ENCODE results near the gene TRIM39. TPM values are rescaled to one million over a fixed set of nuclear protein-coding genes. Genes with fewer than 3 reads are reported as not detected.
"Not testable (repeated sequence)": the region's sequence is repeated elsewhere in the genome, so short reads cannot be mapped to it uniquely, and the experiment has no call there.

Gene TRIM39
- 10 to 100 TPM in 1 of 2 donors, 1 to 10 TPM in 1; 9.5 to 11.2 TPM for total RNA-seq
- long read RNA-seq, partial matches to known transcripts = 9 of 27 reads
- long read RNA-seq, other reads (novel, unspliced or antisense) = 15 of 27 reads

DNA sequence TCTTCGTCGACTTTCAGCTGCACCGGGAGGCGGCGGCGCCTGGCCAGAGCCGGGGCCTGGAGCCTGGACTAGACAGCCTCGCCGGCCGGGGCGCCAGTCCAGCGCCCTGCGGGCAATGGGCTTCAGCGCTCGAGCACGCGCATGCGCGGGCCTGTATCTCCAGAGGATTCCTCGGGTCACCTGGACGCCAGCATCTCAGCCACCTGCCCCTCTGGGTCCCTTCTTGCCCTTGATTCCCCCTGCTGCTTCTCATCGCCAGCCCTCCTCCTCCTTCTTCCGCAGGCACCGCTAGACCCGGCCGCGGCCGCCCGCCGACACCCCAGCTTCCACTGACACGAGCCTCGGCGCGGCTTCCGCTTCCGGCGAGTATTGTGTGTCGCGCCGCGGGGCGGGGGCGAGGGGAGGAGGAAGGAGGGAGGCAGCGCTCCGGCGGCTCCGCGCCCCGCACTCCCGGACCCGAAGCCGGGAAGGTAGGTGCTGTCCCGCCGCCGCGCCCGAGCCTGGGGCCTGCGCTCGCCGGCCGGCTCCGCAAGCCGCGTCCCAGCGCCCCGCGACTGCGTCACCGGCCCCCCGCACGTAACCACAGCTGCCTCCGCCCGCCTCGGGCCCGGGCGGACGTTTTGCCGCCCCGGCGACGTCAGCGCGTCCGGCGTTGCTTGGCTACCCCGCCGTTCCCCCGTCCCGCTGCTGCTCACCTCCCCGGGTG, at the start of gene TRIM39:
TSS of gene TRIM39 (plus strand) at position 402 of the 706 bp plus-strand sequence. CDS start 2,391 bp downstream, outside the sequence.
- intact Hi-C loops (cut with DNase I) = loop anchor here in 1 of 2 donors (10.0 kb wide), 1 partner anchor 112 kb away; the partner anchor contains the start of gene TRIM26
- peak; percentile 89 to 90 for ATAC-seq
- DNase-seq = peak; percentile 92

GRCh38 chr6:30280988-30281387, 45.7 kb upstream of the TRIM39 start:
- intact Hi-C loops (cut with DNase I); ATAC-seq; DNase-seq: not testable (repeated sequence)

GRCh38 chr6:30282522-30282921, 44.2 kb upstream of the TRIM39 start:
- DNase-seq = no peak
- intact Hi-C loops (cut with DNase I) = no loop called here
- ATAC-seq = no peak

DNA sequence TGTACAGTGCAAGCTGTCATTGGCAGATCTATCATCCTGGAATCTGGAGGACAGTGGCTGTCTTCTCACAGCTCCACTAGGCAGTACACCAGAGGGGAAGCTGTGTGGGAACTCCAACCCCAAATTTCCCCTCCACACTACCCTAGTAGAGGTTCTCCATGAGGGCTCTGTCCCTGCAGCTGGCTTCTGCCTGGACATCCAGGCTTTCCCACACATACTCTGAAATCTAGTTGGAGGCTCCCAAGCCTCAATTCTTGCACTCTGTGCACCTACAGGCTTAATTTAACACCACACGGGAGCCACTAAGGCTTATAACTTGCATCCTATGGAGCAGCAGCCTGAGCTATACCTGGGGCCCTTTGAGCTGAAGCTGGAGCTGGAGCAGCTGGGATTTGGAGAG, 43.0 kb upstream of the TRIM39 start:
- DNase-seq (no peak), ATAC-seq (no peak)
- intact Hi-C loops (cut with DNase I) = no loop called here

- intact Hi-C loops (cut with DNase I) = no loop called here
- ATAC-seq = no peak
Measured at GRCh38 chr6:30287139-30287538, 39.6 kb upstream of the TRIM39 start.

DNA sequence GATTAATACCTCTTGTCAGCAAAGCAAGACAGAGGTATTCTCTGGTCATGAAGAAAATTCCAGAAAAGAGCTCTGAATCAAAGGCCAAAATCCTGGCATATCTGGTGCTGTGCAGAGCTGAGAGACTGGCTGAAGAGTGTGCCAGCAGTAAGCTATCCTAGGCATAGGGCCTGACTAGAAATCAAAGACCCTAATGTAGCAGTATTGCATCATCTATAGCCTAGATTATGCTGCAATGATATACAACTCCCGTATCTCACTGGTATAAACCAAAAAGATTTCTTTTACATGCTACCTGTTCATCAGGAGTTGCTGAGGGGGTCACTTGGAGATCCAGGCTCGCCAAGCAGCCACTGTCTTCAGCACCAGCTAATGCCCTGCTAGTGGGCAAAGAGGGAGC, 30.9 kb upstream of the TRIM39 start:
- intact Hi-C loops (cut with DNase I) = no loop called here
- no peak for ATAC-seq
- DNase-seq = no peak

More at GRCh38 chr6:30287139-30287538, 39.6 kb upstream of the TRIM39 start:
- DNase-seq = no peak

DNA sequence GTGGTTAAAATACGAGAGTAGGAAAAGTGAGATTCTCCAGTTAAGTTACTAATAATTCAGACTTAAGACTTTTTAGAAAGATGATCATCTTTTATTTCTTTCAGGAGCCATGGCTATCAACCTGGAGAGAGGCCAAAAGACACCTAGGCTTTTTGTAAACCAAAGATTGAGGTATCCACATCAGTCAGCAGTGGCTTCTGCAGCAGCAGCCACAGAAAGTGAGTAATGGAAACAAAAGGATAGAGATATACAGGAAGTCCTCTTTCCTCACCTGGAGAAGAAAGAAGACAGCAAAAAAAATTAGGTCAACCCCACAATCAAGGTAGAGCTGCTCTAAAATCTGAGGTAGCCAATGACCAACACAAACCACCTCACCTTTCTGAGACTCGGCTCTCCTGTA, 22.7 kb upstream of the TRIM39 start:
- DNase-seq (no peak), ATAC-seq (no peak)
- intact Hi-C loops (cut with DNase I) = no loop called here

- intact Hi-C loops (cut with DNase I) = no loop called here
- ATAC-seq (no peak), DNase-seq (no peak)
Measured at GRCh38 chr6:30311101-30311500, 15.6 kb upstream of the TRIM39 start.

GRCh38 chr6:30311671-30312070, 15.1 kb upstream of the TRIM39 start:
- DNase-seq = no peak
- intact Hi-C loops (cut with DNase I) = no loop called here
- ATAC-seq = peak in 1 of 2 donors; percentile 30

DNA sequence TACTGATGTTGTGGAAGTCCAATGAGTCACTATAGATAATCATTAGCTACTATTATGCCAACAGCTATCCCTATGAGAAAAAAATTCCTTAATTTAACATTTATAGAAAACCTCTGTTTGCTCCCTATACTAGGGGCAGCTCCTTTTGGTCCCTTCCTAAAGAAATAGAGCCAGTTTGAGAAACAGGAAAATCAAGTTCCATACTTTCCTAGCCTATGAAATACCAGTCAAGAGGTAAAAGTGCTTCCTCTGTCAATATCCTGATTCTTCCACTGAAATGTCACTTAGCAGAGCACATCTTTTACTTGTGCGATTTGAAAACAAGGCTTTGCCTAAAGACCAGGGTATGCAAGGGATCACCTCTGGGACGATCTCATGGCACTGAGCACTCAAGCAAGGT, 14.5 kb upstream of the TRIM39 start:
- DNase-seq = no peak
- no peak for ATAC-seq
- intact Hi-C loops (cut with DNase I) = no loop called here

DNA sequence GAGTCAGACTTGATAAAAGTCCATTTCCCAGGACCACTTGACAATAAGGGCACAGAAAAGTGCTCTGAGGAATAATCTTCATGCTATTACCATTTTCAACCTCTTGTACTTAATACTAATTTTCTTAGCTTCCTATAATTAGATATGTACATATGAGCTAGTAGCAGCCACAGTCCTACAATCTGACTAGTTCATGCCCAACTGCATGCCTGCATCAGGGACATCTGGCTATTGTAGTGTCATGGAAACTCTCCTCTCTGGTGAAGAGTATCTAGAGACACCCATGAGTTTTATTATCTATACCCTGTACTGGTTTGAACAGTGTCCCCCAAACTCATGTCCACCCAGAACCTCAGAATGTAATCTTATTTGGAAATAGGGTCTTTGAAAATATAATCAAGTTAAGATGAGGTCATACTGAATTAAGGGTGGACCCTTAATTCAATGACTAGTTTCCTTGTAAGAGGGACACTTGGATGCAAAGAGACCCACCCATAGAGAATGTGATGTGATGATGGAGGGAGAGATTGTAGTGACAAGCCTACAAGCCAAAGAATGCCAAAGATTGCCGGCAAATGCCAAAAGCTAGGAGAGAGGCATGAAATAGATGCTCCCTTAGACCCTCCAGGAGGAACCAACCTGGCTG, 13.9 kb upstream of the TRIM39 start:
- ATAC-seq = no peak
- intact Hi-C loops (cut with DNase I) = no loop called here
- no peak for DNase-seq

GRCh38 chr6:30315156-30315555, 11.6 kb upstream of the TRIM39 start:
- intact Hi-C loops (cut with DNase I) = no loop called here
- ATAC-seq = no peak
- no peak for DNase-seq

DNA sequence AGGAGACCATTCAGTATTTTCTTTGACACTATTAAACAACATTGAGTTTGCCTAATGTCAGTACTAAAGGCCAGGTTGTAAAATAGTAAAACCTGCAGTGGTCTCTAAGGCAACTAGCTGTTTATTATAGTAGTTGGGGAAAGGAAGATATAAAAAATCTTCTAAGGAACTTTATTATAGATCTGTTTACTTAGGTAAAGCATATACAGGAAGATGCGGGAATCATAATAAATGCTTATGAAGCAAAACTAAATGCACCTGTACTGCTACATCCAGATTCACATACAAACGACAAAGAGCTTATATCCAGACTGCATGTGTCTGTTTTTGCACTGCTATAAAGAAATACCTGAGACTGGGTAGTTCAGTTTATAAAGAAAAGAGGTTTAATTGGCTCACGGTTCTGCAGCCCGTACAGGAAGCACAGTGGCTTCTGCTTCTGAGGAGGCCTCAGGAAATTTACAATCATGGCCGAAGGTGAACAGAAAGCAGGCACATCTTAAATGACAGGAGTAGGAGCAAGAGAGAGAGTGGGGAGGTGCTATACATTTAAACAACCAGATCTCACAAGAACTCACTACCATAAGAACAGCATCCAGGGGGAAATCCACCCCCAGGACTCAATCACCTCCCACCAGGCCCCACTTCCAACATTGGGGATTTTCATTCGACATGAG, 8.7 kb upstream of the TRIM39 start:
- no peak for ATAC-seq
- DNase-seq = no peak
- intact Hi-C loops (cut with DNase I) = no loop called here

DNA sequence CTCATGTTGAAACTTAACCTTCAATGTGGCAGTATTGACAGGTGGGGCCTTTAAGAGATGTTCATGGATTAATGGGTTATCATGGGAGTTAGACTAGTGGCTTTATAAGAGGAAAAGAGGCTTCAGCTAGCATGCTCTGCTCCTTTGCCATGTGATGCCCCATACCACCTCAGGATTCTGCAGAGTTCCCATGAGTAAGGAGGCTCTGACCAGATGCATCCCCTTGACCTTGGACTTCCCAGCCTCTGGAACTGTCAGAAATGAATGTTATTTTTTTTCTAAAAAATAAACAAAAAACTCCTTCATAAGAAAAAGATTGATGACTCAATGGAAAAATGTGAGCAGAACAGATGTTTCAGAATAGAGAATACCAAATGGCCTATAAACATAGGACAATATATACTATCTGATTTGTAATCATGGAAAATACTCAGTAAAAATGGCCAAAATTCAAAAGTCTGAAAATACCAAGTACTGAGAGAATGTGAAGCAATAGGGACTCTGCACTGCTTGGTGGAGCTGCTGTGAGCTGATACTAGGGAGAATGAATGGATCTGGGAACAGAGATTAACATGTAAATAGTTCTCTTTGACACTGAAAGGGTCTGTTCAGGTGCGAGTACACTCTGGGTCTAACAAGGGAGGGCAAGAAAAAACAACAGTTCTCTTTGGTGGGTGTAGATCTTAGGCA, 7.4 kb upstream of the TRIM39 start:
- DNase-seq (no peak), ATAC-seq (no peak)
- intact Hi-C loops (cut with DNase I) = no loop called here

DNA sequence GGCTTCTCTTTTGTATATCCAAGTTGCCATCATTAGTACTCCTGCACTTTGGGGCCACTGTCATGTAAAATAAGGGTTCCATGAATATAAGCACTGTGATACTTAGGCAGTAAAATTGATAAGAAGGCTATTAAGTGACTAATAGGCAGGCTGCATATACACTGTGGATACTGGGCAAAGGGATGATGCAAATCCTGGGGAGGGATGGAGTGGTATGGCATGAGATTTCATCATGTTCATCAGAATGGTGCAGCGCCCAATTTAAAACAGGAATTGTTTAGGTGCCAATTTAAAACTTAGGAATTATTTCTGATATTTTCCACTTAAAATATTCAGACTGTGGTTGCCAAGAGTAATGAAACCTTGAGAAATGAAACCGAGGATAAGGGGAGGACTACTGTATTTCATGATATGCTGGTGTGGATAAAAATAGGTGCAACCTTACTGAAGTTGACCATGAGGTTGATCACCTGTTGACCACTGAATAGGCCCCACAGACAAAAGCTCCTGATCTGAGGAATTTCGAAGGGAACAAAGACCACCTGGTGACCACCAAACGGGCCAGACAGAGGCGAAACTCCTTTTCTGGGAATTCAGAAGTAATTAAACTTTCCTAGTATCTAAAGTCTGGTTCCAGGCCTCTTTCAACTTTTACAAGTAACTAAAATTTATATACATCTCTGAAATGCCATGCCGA, 4.9 kb upstream of the TRIM39 start:
- no peak for DNase-seq
- intact Hi-C loops (cut with DNase I) = loop anchor here in 1 of 2 donors (10.0 kb wide), 1 partner anchor 107 kb away; the partner anchor contains the start of gene TRIM26
- no peak for ATAC-seq

DNA sequence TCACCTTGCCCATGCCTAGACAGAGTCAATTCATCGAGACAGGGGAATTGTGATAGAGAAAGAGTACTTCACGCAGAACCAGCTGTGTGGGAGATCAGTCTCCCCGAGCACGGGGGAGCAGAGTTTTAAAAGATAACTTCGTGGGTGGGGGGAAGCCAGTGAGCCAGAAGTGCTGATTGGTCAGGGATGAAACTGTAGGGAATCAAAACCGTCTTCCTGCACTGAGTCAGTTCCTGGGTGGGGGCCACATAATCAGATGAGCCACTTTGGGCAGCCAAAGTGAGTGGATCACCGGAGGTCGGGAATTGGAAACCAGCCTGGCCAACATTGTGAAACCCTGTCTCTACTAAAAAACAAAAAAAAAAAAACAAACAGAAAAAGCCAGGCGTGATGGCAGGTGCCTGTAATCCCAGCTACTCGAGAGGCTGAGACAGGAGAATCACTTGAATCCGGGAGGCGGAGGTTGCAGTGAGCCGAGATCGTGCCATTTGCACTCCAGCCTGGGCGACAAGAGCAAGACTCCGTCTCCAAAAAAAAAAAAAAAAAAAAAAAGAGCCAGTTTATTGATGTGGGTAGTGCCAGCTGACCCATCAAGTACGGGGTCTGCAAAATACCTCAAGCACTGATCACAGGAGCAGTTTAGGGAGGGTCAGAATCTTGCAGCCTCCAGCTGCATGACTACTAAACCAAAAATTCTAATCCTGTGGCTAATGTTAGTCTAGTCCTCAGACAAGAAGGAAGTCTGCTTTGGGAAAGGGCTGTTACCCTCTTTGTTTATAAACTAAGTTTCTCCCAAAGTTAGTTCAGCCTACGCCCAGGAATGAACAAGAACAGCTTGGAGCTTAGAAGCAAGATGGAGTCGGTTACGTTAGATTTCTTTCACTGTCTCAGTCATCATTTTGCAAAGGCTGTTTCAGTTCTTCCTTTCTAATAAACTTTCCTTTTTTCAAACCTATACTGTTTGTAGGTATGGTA, 3.9 kb upstream of the TRIM39 start:
- intact Hi-C loops (cut with DNase I) = loop anchor here in 1 of 2 donors (10.0 kb wide), 1 partner anchor 108 kb away; the partner anchor contains the start of gene TRIM26
- no peak for ATAC-seq
- DNase-seq = no peak

DNA sequence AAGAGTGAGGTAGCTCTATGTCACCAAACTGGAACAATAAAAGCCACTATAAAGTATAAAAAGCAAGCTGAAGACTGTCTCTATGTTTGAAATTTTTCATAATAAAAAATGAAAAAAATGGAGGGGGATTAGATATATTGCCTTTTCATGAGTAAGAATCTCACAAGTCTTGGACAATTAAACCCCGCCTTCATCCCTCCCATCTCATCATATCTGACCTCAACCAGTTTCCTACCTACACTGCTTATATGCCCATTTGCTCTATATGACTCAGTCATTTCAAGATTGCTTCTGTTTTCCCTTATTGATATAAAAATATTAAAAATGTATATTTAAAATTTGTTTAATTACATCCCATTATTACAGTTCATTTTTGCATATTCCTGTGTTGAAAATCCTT, 2.9 kb upstream of the TRIM39 start:
- no peak for DNase-seq
- intact Hi-C loops (cut with DNase I) = loop anchor here in 1 of 2 donors (10.0 kb wide), 1 partner anchor 109 kb away; the partner anchor contains the start of gene TRIM26
- ATAC-seq = no peak
